ENCODE results near the gene ADAMTS14.

GRCh38 chr10:70664702-70665195 is 7.6 kb upstream of the ADAMTS14 start:
- TF ChIP-seq, protein P1, sequence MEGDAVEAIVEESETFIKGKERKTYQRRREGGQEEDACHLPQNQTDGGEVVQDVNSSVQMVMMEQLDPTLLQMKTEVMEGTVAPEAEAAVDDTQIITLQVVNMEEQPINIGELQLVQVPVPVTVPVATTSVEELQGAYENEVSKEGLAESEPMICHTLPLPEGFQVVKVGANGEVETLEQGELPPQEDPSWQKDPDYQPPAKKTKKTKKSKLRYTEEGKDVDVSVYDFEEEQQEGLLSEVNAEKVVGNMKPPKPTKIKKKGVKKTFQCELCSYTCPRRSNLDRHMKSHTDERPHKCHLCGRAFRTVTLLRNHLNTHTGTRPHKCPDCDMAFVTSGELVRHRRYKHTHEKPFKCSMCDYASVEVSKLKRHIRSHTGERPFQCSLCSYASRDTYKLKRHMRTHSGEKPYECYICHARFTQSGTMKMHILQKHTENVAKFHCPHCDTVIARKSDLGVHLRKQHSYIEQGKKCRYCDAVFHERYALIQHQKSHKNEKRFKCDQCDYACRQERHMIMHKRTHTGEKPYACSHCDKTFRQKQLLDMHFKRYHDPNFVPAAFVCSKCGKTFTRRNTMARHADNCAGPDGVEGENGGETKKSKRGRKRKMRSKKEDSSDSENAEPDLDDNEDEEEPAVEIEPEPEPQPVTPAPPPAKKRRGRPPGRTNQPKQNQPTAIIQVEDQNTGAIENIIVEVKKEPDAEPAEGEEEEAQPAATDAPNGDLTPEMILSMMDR (IDR thresholded peaks at IDR 0.05) = no peak
- TF ChIP-seq ZFX (IDR thresholded peaks at IDR 0.05; ENCODE audit: borderline replicate concordance) = no peak

Data from 22Rv1 (cell line).